GM18868 (cell line): Measurements from ENCODE around the gene NCF4.

Experiments used
- ATAC-seq: cut with Tn5 transposase; IDR thresholded peaks from one replicate; pipeline ENCODE4 v1.9.1; 2021; ENCODE audit warnings: mild to moderate bottlenecking, moderate library complexity; ENCODE audit not compliant: unreplicated experiment

The NCF4 gene

DNA sequence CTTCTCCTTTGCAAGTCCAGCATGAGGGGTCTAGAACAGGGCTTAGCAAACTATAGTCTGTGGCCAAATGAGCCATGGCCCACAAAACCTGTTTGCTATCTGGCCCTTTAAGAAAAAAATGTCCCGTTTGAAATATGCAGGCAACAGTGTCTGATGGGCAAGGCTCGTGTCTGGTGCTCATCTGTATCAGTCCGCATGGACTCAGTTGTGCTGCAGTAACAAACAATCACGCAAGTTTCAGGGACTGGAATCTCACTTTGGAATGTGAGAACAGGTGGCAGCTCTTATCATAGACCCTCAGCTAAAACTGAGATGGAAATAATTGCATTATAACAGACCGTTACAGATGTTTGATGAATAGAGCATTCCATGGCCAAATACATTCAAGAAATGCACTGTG lies 24.9 kb upstream of the NCF4 start:
- no peak for ATAC-seq

- no peak for ATAC-seq
These were observed 22.4 kb upstream of the NCF4 start for GRCh38 chr22:36838119-36839030.

GRCh38 chr22:36839356-36840073 lies 21.3 kb upstream of the NCF4 start:
- ATAC-seq, result no peak

DNA sequence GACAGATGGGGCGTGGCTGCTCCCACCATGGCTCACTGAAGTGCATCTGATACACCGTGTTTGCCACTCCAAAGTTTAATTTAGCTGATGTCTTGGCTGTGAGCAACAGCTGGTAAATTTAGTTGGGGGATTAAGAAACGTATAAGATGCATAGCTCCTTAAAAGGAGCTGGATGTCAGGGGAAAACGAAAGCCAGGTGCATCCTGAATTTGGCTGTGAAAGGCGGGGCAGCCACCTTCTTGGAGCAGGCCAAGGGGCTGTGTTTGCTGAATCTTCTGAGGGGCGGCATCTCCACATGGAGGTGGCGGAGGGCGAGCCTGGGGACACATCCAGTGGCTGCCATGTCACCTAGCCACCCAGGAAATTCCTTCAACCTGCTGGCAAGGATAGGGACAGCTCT lies 20.7 kb upstream of the NCF4 start:
- no peak for ATAC-seq

- ATAC-seq, result no peak
These were observed 14.5 kb upstream of the NCF4 start for GRCh38 chr22:36846271-36846670.

GRCh38 chr22:36846949-36847348 lies 13.9 kb upstream of the NCF4 start:
- no peak for ATAC-seq

DNA sequence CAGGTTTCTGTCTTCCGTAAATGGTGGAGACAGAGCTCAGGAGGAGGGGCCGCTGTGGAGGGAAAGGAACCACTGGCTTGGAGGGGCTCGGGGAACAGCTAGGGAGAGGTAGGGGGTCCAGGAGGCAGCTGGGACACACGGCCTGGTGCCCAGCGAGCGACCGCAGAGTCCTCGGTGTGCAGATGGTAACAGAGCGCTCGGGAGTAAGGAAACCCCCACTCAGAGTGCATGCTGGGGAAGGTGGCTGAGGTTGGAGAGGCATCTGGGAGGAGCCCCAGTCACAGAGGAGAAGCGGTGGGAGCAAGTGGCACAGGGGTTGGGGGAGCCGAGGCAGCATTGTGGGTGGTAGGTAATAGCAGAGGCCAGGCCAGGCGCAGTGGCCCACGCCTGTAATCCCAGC lies 10.8 kb upstream of the NCF4 start:
- ATAC-seq, result no peak

- no peak for ATAC-seq
These were observed 10.1 kb upstream of the NCF4 start for GRCh38 chr22:36850682-36851081.

- no peak for ATAC-seq
These were observed 8.5 kb upstream of the NCF4 start for GRCh38 chr22:36852056-36852973.

GRCh38 chr22:36853407-36854099 lies 7.3 kb upstream of the NCF4 start:
- ATAC-seq, result no peak

DNA sequence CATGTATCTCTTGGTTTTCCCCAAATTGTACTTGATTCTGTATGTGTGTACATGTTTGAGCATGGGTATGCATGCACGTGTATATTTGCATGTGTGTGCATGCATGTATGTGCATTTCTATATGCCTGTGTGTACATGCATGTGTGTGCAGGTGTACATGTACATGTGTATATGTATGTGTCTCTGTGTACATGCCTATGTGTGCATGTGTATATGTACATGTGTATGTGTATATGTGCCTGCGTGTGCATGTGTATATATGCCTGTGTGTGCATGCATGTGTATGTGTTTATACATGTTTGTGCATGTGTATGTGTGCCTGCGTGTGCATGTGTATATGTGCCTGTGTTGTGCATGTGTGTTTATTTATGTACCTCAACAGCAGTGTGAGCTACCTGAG lies 5.3 kb upstream of the NCF4 start:
- ATAC-seq, result no peak

DNA sequence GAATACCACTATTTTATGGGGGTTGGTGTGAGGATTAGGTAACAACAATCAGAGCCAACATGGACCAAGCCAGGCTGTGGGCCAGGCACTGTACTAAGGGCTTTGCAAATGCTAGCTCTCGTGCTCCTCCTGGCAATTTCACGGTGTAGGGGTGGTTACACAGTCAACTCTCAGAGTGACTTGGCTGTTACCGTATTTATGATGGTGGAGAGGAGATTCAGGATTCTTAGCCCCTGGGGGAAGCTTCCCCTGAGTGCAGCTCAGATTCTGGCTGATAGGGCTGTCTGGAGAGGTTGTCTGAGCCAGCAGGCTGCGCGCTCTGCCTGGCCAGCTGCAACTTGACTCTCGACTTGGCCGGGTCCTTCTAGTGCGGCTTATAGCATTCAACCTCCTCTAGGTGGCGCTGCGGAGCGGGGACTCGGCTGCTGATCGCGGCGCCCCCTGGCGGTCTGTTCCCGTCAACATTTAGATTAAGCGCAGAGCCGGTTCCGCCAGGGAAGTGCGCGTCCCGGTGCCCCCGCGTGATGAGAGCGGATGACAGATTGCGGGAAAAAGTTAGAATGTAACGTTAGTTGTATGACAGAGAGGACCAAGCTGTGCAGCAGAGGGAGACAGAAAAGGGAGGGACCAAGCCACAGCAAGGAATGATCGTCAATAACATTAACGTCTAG lies 4.5 kb upstream of the NCF4 start:
- ATAC-seq, result no peak

DNA sequence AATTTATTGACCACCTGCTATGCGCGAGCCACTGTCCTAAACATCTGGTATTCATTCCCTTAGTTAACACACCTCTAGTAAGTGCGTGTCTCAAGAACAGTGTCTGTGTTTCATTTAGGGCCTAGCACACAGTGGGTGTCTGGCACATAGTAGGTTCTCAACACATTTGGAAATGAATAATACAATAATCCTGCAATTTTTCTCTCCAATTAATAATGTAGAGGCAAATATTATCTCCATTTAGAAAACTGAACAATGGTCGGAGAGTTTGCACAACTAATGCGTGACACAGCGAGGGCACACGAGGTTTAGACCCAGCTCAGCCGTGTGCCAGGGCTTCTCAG lies 4.0 kb upstream of the NCF4 start:
- no peak for ATAC-seq

DNA sequence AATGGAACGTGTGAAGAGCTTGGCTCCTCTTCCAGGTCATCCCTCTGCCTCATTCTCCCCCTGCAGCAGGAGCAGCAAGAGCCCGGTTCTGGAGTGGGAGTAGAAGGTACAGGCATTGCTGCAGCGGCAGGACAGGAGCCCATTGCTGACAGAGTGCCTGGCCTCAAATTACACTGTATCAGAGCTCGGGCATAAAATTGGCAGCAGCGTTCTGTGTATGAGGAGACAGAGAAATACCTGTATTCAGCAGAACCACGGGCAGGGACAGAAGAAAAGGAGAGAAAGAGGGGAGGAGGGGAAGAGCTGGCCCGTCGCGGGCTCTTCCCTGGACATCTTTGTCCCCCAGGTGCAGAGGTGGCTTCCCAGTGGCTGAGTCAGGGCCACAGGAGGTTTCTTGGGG lies 2.6 kb upstream of the NCF4 start:
- ATAC-seq, result no peak

- no peak for ATAC-seq
These were observed 1.8 kb upstream of the NCF4 start for GRCh38 chr22:36858966-36859365.

DNA sequence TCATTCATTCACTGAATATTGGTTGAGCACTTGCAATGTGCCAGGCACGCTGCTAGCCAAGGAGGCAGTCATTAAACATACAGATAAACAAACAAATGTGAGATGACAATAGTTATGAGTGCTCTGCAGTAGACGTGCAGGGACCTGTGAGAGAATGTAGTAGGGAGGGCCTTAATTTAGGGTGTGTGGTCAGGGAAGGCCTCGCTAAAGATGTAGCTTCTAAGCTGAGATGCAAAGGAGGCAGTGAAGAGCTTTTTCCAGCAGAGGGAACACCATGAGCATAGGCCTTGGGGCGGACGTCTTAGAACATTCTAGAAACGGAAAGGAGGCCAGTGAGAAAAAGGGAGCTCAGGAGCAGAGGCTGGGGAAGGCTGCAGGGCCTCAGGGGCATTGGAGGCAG lies 789 bp upstream of the NCF4 start:
- ATAC-seq, result no peak

GRCh38 chr22:36860438-36860820 lies 377 bp upstream of the NCF4 start:
- ATAC-seq, result no peak

GRCh38 chr22:36862251-36863242 lies 1.7 kb downstream of the NCF4 start:
- no peak for ATAC-seq

DNA sequence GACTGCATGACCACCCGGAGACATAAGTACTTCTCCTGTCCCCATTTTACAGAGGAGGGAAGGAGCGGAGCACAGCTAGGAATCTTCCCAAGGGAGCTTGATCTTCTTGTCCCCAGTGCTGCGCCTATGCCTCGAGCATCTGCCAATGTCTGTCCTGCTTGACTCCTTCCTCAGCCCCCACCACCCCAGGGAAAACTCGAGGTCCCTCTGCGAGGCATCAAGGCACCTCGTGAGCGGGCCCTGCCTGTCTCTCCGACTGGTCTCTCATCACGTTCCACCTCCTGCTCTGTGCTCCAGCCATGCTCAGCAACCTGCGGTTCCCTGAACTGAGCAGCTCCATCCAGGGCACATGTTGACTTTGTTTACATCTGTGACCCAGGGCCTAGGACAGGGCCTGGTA lies 2.5 kb downstream of the NCF4 start:
- ATAC-seq, result no peak
